NK-92 (cell line): ENCODE data around the gene CLPTM1.
"Not testable (repeated sequence)": the region's sequence is repeated elsewhere in the genome, so short reads cannot be mapped to it uniquely, and the experiment has no call there.

ENCODE experiments used
- DNase-seq: peaks from one replicate; lab custom pipeline; 2025; ENCODE audit not compliant: unreplicated experiment; lab: John Stamatoyannopoulos, UW

CLPTM1 gene

GRCh38 chr19:44973982-44974735, 19.0 kb downstream of the CLPTM1 start:
- no peak for DNase-seq

- no peak for DNase-seq
Measured at GRCh38 chr19:44974857-44975256, 19.7 kb downstream of the CLPTM1 start.

GRCh38 chr19:44975444-44975843, 20.3 kb downstream of the CLPTM1 start:
- DNase-seq, result no peak

GRCh38 chr19:44984005-44984404, 28.8 kb downstream of the CLPTM1 start:
- no peak for DNase-seq

- no peak for DNase-seq
Measured at GRCh38 chr19:44985445-44985844, 30.3 kb downstream of the CLPTM1 start.

GRCh38 chr19:44986389-44986788, 31.2 kb downstream of the CLPTM1 start:
- no peak for DNase-seq

GRCh38 chr19:44987148-44987675, 32.0 kb downstream of the CLPTM1 start:
- no peak for DNase-seq

- DNase-seq, result no peak
Measured at GRCh38 chr19:44988273-44988672, 33.1 kb downstream of the CLPTM1 start.

GRCh38 chr19:44988896-44989556, 33.8 kb downstream of the CLPTM1 start:
- DNase-seq, result no peak

- DNase-seq, result no peak
Measured at GRCh38 chr19:44990459-44990858, 35.3 kb downstream of the CLPTM1 start.

- no peak for DNase-seq
Measured at GRCh38 chr19:44990966-44991365, 35.8 kb downstream of the CLPTM1 start.

- DNase-seq, result no peak
Measured at GRCh38 chr19:44992336-44993163, 37.4 kb downstream of the CLPTM1 start.

- DNase-seq, result no peak
Measured at GRCh38 chr19:44993526-44993925, 38.3 kb downstream of the CLPTM1 start.

GRCh38 chr19:44993926-44994537, 38.9 kb downstream of the CLPTM1 start:
- DNase-seq, result no peak

GRCh38 chr19:44998025-44998424, 42.8 kb downstream of the CLPTM1 start:
- DNase-seq, result no peak

- DNase-seq, result not testable (repeated sequence)
Measured at GRCh38 chr19:44999131-44999925, 44.1 kb downstream of the CLPTM1 start.

GRCh38 chr19:45000665-45001064, 45.5 kb downstream of the CLPTM1 start:
- DNase-seq, result not testable (repeated sequence)

- DNase-seq, result no peak
Measured at GRCh38 chr19:45001087-45001739, 46.0 kb downstream of the CLPTM1 start, which contains the start of gene RELB. RELB (plus strand) TSS chr19:45001464; CDS start chr19:45001580, 116 bp downstream.

GRCh38 chr19:45003485-45003884, 48.3 kb downstream of the CLPTM1 start:
- DNase-seq, result no peak

GRCh38 chr19:45005787-45006186, 50.6 kb downstream of the CLPTM1 start:
- DNase-seq, result no peak
